ENCODE measurements around the gene CSRNP2.

- TF ChIP-seq CTCF (conservative IDR thresholded peaks at IDR 0.05; ENCODE audit: low read depth in 2 of 2) (no peak), REST (IDR thresholded peaks at IDR 0.05; ENCODE audit: unreplicated experiment) (no peak), POLR2AphosphoS5 (IDR thresholded peaks at IDR 0.05; ENCODE audit: low read depth) (no peak), JUNB (IDR thresholded peaks at IDR 0.05; ENCODE audit: unreplicated experiment) (no peak), EZH2 (IDR thresholded peaks at IDR 0.05; ENCODE audit: low read depth, unreplicated experiment) (no peak), ZNF462 (CRISPR knock-in tag; IDR thresholded peaks at IDR 0.05) (no peak), ZNF331 (CRISPR knock-in tag; IDR thresholded peaks at IDR 0.05; ENCODE audit: low read depth) (no peak), NANOG (IDR thresholded peaks at IDR 0.05; ENCODE audit: borderline replicate concordance) (no peak), EZH2phosphoT487 (IDR thresholded peaks at IDR 0.05; ENCODE audit: unreplicated experiment) (no peak), STAT1 (IDR thresholded peaks at IDR 0.05; ENCODE audit: unreplicated experiment) (no peak)
Measured at GRCh38 chr12:51055060-51055459, 28.3 kb downstream of the CSRNP2 start.
